HG03097 (cell line): ENCODE measurements around the gene TNFRSF8.

Experiments used
- ATAC-seq: cut with Tn5 transposase; IDR thresholded peaks from one replicate; pipeline ENCODE4 v1.9.1; 2021; ENCODE audit not compliant: unreplicated experiment, low FRiP score

TNFRSF8 gene

GRCh38 chr1:12113433-12114339, 50.6 kb downstream of the TNFRSF8 start:
- ATAC-seq: no peak

GRCh38 chr1:12114340-12114683, 51.2 kb downstream of the TNFRSF8 start:
- ATAC-seq: no peak

GRCh38 chr1:12114916-12115315, 51.8 kb downstream of the TNFRSF8 start:
- no peak for ATAC-seq

DNA sequence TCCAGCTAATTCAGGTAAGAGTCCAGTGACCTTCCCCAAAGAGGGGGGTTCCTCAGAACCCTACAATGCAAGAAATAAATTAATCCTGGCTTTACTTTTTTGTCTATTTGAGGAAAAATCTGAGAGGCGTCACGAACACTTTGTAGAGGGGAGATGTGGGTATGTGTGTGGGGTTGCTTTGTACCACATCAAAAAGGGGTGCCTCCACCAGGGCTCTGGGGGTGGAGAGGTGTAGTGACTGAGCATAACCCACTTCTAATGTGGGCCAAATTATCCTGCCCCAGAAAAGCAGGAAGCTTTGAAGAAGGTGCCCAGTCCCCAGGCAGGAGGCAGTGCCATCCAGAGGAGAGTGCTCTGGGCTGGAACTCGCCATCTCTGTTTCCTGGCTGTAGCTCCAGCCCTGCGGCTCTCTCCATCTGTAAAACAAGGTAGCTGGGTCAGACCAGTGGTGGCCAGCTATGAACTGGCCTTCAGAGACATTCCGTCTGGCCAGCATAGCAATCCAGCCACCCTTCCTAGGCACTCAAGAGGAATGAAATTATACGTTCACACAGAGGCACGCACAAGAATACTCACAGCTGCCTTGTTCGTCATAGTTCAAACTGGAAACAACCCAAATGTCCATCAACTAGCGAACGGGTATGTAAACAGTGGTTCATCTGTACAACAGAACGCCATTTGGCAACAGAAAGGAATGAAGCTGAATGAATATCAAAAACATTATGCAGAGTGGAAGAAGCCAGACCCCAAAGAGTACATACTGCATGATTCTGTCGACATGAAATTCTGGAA, 58.3 kb downstream of the TNFRSF8 start:
- ATAC-seq: no peak

DNA sequence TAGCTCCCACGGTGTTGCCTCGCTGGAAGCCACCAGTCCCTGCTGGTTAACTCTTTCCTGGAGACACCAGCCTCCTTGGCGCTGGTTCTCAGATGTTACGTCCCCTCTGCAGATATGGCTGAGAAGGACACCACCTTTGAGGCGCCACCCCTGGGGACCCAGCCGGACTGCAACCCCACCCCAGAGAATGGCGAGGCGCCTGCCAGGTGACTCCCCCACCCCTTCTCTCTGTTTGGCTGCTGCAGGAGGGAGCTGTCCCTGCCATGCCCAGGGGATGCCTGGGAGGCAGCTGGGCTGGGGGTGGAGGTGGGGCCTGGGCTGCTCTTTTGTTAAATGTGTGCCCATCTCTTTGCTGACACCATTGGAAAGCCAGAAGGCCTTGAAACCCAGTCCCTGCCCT, 60.1 kb downstream of the TNFRSF8 start:
- ATAC-seq: no peak

GRCh38 chr1:12124693-12125421, 61.8 kb downstream of the TNFRSF8 start:
- no peak for ATAC-seq

DNA sequence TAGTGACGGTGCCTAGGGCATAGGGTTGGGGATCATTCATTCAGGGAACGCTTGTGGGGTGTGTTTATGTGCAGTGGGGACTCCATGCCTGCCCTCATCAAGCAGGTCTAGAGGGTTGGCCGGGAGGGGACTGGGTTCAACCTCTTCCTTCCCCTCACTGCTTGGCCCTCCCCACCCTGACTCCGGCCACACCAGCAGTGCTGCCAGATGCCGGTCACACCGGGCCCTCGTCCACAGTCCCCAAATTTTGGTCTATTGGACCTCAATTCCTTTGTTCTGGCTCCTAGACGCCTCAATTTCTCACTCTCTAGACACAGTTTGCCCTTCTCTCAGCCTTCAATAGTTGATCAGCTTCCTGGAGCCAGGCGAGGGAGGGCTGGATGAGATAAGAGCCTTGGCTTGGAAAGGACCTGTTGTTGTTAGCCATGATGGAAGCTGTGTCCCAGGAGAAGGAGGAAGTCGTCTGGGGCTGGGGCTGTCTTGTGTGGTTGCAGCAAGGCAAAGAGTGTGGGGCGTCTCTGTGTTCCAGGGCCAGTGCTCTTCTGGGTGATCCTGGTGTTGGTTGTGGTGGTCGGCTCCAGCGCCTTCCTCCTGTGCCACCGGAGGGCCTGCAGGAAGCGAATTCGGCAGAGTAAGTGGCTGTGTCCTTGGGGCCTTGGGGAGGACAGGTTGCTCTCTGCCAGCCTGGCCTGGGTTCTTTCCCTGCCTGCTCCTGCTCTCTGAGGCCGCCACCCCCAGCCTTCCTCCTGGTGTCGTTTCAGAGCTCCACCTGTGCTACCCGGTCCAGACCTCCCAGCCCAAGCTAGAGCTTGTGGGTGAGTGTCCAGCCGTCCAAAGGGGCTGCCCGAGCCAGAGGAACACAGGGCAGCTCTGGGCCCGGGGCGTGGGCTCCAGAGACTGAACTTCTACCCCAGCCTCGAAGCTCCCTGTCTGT, 62.6 kb downstream of the TNFRSF8 start:
- ATAC-seq: no peak

- ATAC-seq: no peak
Observed at GRCh38 chr1:12126781-12127180, 63.7 kb downstream of the TNFRSF8 start.

DNA sequence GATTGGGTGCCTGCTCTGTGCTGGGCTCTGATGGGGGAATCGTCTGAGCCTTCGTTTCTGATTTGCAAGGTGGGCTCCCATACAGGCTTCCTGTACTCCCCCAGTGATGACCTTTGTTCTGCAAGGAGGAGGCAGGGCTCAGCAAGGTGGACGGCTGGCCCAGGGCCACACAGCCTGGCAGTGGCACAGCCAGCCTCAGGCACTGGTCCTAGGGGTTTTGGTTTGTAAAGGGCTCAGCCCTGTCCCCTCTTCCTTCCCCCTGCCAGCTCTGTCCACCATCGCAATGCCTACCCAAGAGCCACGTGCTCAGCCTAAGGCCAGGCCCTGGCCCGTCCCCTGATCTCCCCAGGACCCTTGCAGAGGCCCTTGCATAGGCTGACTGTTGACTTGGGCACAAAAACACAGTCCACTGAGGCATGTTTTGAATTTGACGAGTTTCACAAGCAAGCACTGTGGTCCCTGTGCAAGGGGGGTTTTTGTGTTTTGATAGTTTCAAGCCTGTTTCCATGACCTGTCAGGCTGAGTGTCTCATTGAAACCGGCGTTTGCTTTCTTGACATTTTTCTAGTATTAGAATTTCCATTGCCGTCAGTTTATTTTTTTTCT, 64.2 kb downstream of the TNFRSF8 start:
- ATAC-seq: no peak

DNA sequence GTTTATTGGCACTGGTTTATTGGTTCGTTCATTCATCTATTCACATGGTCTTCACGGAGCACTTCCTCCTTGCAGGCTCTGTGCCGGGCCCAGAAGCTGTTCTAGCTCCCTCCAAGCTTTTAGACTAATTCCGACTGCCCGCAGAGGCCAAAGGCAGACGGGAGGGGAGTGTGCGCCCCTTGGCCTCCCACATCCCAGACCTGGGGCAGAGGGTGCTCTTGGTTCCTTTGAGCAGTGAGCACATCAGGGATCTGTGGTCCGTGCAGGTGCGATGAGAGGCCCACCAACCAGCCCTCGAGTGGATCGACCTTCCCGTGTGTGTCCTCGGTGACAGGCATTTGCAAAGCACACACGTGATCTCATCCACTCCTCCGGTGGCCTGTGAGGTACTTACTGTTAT, 65.0 kb downstream of the TNFRSF8 start:
- no peak for ATAC-seq

DNA sequence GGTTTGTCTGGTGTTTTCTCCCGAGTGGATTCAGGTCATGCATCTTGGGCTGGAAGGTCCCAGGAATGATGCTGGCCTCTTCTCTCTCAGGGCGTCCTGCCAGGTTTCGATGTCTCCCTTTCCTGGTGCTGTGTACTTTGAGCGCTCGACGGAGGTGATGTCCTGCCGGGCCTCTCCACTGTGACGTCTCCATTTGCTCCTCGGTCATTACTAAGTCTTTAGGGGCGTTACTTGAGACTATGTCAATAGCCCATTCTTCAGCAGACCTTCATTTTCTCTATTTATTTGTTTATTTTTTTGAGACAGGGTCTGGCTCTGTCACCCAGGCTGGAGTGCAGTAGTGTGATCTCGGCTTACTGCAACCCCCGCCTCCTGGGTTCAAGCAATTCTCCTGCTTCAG, 66.5 kb downstream of the TNFRSF8 start:
- no peak for ATAC-seq

GRCh38 chr1:12130466-12131130, 67.5 kb downstream of the TNFRSF8 start:
- ATAC-seq: no peak

DNA sequence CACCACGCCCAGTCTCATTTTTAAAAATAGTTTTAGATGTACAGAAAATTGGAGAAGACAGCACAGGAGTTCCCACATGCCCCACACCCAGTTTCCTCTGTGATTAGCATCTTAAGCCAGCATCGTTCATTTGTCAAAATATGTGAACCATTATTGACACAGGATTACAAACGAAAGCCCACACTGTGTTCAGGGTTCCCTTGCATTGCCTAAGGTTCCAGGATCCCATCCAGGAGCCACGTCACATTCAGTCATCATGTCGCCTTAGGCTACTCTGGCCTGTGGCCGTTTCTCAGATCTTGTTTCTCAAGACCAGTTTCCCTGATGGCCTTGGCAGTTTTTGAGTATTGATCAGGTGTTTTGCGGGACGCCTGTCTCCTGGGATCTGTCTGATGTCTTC, 69.0 kb downstream of the TNFRSF8 start:
- no peak for ATAC-seq

DNA sequence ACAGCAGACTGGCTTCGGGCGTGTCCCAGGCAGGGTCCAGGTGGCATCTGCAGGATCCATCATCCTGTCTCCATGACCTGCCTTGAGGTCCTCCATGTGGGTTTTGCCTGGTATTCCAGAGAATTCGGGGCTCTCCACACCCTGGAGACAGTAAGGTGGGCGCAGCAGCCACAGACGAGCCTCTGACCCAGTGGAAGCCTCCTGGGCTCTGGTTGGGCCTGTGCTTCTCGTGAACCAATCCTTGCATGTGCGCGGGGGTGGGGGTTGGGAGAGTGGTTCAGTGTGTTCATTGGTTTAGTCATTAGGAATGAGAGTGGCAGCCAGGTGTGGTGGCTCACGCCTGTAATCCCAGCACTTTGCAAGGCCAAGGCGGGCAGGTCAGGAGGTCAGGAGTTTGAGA, 71.6 kb downstream of the TNFRSF8 start:
- no peak for ATAC-seq

DNA sequence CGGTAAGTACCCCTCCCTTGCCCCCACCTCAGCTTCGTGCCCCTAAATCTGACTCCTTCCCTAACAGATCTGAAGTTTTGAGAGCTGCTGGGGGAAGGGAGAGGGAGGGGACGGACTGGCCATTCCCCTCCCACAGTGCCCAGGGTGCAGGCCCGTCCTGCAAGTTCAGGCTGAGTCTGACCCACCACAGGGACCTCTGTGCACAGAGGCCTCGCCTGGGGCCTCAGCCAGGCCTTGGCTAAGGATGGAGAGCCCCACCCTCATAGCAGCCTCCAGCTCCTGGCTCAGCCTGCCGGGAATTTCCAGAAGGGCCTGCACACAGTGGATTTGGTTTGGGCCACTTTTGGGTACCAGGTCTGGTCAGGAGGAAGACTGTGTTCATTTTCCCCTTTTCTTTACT, 72.5 kb downstream of the TNFRSF8 start:
- no peak for ATAC-seq

GRCh38 chr1:12136916-12137610, 74.0 kb downstream of the TNFRSF8 start:
- no peak for ATAC-seq

- ATAC-seq: no peak
Observed at GRCh38 chr1:12138196-12139168, 75.4 kb downstream of the TNFRSF8 start.
